HepG2 (cell line): Measurements from ENCODE around the gene GDF7. TPM values are rescaled to one million over a fixed set of nuclear protein-coding genes. Genes with fewer than 3 reads are reported as not detected.

Source experiments
- EEA1 ChIP-seq: sonication (generic); formaldehyde crosslinking; IDR thresholded peaks from 2 replicates; pipeline ENCODE4 v1.5.1; 2020; ENCODE audit warnings: mild to moderate bottlenecking, missing genetic modification reagents, borderline replicate concordance
- HDAC1 ChIP-seq: sonication (generic); formaldehyde crosslinking; IDR thresholded peaks from 2 replicates; pipeline ENCODE4 v1.5.1; 2020; ENCODE audit warnings: mild to moderate bottlenecking, missing genetic modification reagents
- NCOR1 ChIP-seq: fragments of 200-600 bp; sonication (generic); IDR thresholded peaks from 2 replicates; pipeline ENCODE4 v1.7.0; 2017; ENCODE audit warnings: antibody characterized with exemption, low read length, borderline replicate concordance
- SALL1 ChIP-seq: sonication (generic); formaldehyde crosslinking; IDR thresholded peaks from 2 replicates; pipeline ENCODE4 v1.8.0; 2022; ENCODE audit warnings: mild to moderate bottlenecking, missing genetic modification reagents
- SATB2 ChIP-seq: sonication (generic); formaldehyde crosslinking; IDR thresholded peaks from 2 replicates; pipeline ENCODE4 v1.5.0; 2020; ENCODE audit warnings: missing genetic modification reagents
- ZBTB8A ChIP-seq: sonication (generic); formaldehyde crosslinking; IDR thresholded peaks from 2 replicates; pipeline ENCODE4 v1.4.0; 2020; ENCODE audit warnings: mild to moderate bottlenecking, low read depth, missing genetic modification reagents, borderline replicate concordance
- ZFP36 ChIP-seq: fragments of 150-350 bp; IDR thresholded peaks from 2 replicates; pipeline ENCODE4 v1.6.1; 2018; ENCODE audit warnings: borderline replicate concordance, low read length, low read depth; ENCODE audit not compliant: partially characterized antibody
- ZNF234 ChIP-seq: sonication (generic); formaldehyde crosslinking; conservative IDR thresholded peaks from 2 replicates; pipeline ENCODE4 v1.5.1; 2020; ENCODE audit warnings: mild to moderate bottlenecking, missing genetic modification reagents
- ZNF615 ChIP-seq: sonication (generic); formaldehyde crosslinking; IDR thresholded peaks from 2 replicates; pipeline ENCODE4 v1.5.0; 2020; ENCODE audit warnings: mild to moderate bottlenecking, missing genetic modification reagents, borderline replicate concordance
- ZNF652 ChIP-seq: IDR thresholded peaks from 2 replicates; pipeline ENCODE4 v1.6.1; 2016; ENCODE audit warnings: low read depth, borderline replicate concordance
- ZNF83 ChIP-seq: sonication (generic); formaldehyde crosslinking; IDR thresholded peaks from 2 replicates; pipeline ENCODE4 v1.4.0; 2020; ENCODE audit warnings: missing genetic modification reagents, mild to moderate bottlenecking, borderline replicate concordance
- polyA plus RNA-seq, 8 experiments: library from polyadenylated mRNA; depleted of rRNA in 3 of 8; stranded (reverse) in 7 of 8; unstranded in 1 of 8; fragments of >200 nt; fragmentation: Illumina TruSeq in 4 of 8; extraction: Trizol in 4 of 8; gene quantifications; 2 replicates each; pipeline versions ENCODE4 v1.2.1 to v1.2.3, GENCODE V29; 2011 to 2016; ENCODE audit warnings: low read depth in 4 of 8, missing spikeins in 1 of 8, mixed read lengths in 1 of 8; ENCODE audit not compliant: insufficient read depth in 1 of 8
- total RNA-seq, 5 experiments: library from RNA; depleted of rRNA; stranded (reverse); fragments of >200 nt; fragmentation: Illumina TruSeq; extraction: Trizol; gene quantifications; 2 replicates each; pipeline ENCODE4 v1.2.3, GENCODE V29; 2016; ENCODE audit warnings: low read depth in 1 of 5
- TF ChIP-seq, protein P1 (sequence below): sonication (generic); formaldehyde crosslinking; IDR thresholded peaks from 2 replicates; pipeline ENCODE4 v1.4.0; 2020; ENCODE audit warnings: mild to moderate bottlenecking, missing genetic modification reagents, borderline replicate concordance
- TF ChIP-seq, protein P2 (sequence below): sonication (generic); IDR thresholded peaks from 2 replicates; pipeline ENCODE4 v1.6.1; 2016; ENCODE audit warnings: low read depth, borderline replicate concordance
- TF ChIP-seq, protein P3 (sequence below): sonication (generic); formaldehyde crosslinking; IDR thresholded peaks from 2 replicates; pipeline ENCODE4 v1.8.1; 2023; ENCODE audit warnings: mild to moderate bottlenecking, moderate library complexity, missing genetic modification reagents
- TF ChIP-seq, protein P4 (sequence below): sonication (generic); formaldehyde crosslinking; IDR thresholded peaks from 2 replicates; pipeline ENCODE4 v1.4.0; 2020; ENCODE audit warnings: mild to moderate bottlenecking, missing genetic modification reagents
- TF ChIP-seq, protein P5 (sequence below): sonication (generic); formaldehyde crosslinking; IDR thresholded peaks from 2 replicates; pipeline ENCODE4 v1.4.0; 2020; ENCODE audit warnings: missing genetic modification reagents
- TF ChIP-seq, protein P6 (sequence below), 2 experiments: sonication (generic) in 1 of 2; formaldehyde crosslinking in 1 of 2; IDR thresholded peaks; 2 replicates each; pipeline versions ENCODE4 v1.6.1 to v1.9.0; 2014 to 2022; ENCODE audit warnings: antibody characterized with exemption in 1 of 2, borderline replicate concordance in 1 of 2, inconsistent platforms in 1 of 2, low read depth in 1 of 2, missing genetic modification reagents in 1 of 2

The GDF7 gene
- total and polyA plus RNA-seq, 2 of the 13 experiments (the other 11 are each of a cell fraction or from before 2014, with no cell fraction given): 1.6 to 15.0 TPM

DNA sequence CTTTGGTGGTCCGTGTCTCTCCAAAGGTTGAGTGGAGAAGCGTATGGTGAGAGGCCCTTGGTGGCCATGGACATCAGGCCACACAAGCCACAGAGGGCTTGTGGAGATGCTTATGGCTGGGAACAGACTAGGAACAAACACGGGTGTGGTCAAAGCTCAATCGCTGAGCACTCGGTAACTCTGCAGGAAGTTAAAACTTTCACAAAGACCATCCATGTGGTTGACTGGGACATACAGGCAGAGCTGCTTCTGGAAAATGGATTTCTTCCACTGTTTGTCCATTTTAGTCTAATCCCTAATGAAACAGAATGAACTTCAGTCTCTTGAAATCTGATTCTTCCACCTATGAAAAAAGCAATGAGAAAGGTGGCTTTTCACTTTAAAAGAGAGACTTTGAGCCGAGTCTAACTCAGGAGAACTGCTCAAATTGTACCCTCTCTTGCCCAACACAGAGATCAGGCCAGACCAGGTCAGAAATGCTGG lies 17.7 kb downstream of the GDF7 start (continued):
- TF ChIP-seq, protein P1, sequence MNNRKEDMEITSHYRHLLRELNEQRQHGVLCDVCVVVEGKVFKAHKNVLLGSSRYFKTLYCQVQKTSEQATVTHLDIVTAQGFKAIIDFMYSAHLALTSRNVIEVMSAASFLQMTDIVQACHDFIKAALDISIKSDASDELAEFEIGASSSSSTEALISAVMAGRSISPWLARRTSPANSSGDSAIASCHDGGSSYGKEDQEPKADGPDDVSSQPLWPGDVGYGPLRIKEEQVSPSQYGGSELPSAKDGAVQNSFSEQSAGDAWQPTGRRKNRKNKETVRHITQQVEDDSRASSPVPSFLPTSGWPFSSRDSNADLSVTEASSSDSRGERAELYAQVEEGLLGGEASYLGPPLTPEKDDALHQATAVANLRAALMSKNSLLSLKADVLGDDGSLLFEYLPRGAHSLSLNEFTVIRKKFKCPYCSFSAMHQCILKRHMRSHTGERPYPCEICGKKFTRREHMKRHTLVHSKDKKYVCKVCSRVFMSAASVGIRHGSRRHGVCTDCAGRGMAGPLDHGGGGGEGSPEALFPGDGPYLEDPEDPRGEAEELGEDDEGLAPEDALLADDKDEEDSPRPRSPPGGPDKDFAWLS: no peak
- TF ChIP-seq, protein P2, sequence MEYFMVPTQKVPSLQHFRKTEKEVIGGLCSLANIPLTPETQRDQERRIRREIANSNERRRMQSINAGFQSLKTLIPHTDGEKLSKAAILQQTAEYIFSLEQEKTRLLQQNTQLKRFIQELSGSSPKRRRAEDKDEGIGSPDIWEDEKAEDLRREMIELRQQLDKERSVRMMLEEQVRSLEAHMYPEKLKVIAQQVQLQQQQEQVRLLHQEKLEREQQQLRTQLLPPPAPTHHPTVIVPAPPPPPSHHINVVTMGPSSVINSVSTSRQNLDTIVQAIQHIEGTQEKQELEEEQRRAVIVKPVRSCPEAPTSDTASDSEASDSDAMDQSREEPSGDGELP: peak; percentile 22; the same call in 1 of the 2 replicates
- TF ChIP-seq, protein P3, sequence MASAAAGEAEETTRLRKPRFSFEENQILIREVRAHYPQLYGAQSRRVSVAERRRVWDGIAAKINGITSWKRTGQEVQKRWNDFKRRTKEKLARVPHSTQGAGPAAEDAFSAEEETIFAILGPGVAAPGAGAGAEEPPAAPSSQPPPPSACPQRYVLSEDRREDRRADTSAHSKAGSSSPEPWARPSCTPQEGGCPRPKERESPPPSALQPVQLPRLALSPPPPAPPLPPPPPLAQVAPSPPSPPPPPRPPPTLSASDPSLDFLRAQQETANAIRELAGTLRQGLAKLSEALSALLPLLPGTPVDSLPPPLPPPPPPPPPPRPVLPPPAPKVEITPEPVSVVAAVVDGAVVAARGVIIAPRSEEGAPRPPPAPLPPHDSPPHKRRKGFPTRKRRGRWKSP (CRISPR knock-in tag): 0 out of 2 replicates have a peak, but pooled peaks have one; percentile 42
- 0 out of 2 replicates have a peak, but pooled peaks have one; percentile 18 for TF ChIP-seq ZBTB8A (CRISPR knock-in tag)
- TF ChIP-seq NCOR1: peak; percentile 94
- TF ChIP-seq SALL1: peak; percentile 83
- TF ChIP-seq, protein P4, sequence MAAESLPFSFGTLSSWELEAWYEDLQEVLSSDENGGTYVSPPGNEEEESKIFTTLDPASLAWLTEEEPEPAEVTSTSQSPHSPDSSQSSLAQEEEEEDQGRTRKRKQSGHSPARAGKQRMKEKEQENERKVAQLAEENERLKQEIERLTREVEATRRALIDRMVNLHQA: no peak
- TF ChIP-seq ZNF83 (CRISPR knock-in tag): no peak
- no peak for TF ChIP-seq ZNF652 (CRISPR knock-in tag)
- TF ChIP-seq, protein P5, sequence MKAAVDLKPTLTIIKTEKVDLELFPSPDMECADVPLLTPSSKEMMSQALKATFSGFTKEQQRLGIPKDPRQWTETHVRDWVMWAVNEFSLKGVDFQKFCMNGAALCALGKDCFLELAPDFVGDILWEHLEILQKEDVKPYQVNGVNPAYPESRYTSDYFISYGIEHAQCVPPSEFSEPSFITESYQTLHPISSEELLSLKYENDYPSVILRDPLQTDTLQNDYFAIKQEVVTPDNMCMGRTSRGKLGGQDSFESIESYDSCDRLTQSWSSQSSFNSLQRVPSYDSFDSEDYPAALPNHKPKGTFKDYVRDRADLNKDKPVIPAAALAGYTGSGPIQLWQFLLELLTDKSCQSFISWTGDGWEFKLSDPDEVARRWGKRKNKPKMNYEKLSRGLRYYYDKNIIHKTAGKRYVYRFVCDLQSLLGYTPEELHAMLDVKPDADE (CRISPR knock-in tag): no peak
- TF ChIP-seq, protein P6, sequence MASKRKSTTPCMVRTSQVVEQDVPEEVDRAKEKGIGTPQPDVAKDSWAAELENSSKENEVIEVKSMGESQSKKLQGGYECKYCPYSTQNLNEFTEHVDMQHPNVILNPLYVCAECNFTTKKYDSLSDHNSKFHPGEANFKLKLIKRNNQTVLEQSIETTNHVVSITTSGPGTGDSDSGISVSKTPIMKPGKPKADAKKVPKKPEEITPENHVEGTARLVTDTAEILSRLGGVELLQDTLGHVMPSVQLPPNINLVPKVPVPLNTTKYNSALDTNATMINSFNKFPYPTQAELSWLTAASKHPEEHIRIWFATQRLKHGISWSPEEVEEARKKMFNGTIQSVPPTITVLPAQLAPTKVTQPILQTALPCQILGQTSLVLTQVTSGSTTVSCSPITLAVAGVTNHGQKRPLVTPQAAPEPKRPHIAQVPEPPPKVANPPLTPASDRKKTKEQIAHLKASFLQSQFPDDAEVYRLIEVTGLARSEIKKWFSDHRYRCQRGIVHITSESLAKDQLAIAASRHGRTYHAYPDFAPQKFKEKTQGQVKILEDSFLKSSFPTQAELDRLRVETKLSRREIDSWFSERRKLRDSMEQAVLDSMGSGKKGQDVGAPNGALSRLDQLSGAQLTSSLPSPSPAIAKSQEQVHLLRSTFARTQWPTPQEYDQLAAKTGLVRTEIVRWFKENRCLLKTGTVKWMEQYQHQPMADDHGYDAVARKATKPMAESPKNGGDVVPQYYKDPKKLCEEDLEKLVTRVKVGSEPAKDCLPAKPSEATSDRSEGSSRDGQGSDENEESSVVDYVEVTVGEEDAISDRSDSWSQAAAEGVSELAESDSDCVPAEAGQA (IDR thresholded peaks at IDR 0.05; ENCODE audit: low read depth): no peak
- TF ChIP-seq, protein P6 (CRISPR knock-in tag; IDR thresholded peaks at IDR 0.05; ENCODE audit: borderline replicate concordance): no peak
- no peak for TF ChIP-seq EEA1 (CRISPR knock-in tag)
- TF ChIP-seq ZNF234: no peak
- TF ChIP-seq ZFP36: no peak
- TF ChIP-seq SATB2 (CRISPR knock-in tag): no peak
- no peak for TF ChIP-seq ZNF615 (CRISPR knock-in tag)
- no peak for TF ChIP-seq HDAC1 (CRISPR knock-in tag)
